EH (cell line): ENCODE measurements around the gene TBXAS1.

ENCODE experiments used
- DNase-seq: peaks from one replicate; pipeline ENCODE4 v3.0.0-alpha.2; 2015; ENCODE audit warnings: low read depth

TBXAS1 gene

GRCh38 chr7:139829025-139829774, at the start of gene TBXAS1:
TSS of gene TBXAS1 (plus strand) at chr7:139829264. CDS start at chr7:139829391, 127 bp downstream.
- no peak for DNase-seq

GRCh38 chr7:139782932-139783331, 46.1 kb upstream of the TBXAS1 start:
- no peak for DNase-seq

- DNase-seq: no peak
These were observed 45.2 kb upstream of the TBXAS1 start for GRCh38 chr7:139783647-139784385.

- no peak for DNase-seq
These were observed 44.4 kb upstream of the TBXAS1 start for GRCh38 chr7:139784648-139785047.

- no peak for DNase-seq
These were observed 37.7 kb upstream of the TBXAS1 start for GRCh38 chr7:139791316-139791715.

GRCh38 chr7:139797607-139798006, 31.5 kb upstream of the TBXAS1 start:
- peak; percentile 42 for DNase-seq

- no peak for DNase-seq
These were observed 30.8 kb upstream of the TBXAS1 start for GRCh38 chr7:139798221-139798620.

- DNase-seq: no peak
These were observed 30.2 kb upstream of the TBXAS1 start for GRCh38 chr7:139798892-139799291.

- DNase-seq: peak; percentile 28
These were observed 29.5 kb upstream of the TBXAS1 start for GRCh38 chr7:139799586-139799985.

GRCh38 chr7:139804571-139804970, 24.5 kb upstream of the TBXAS1 start:
- DNase-seq: no peak

- DNase-seq: no peak
These were observed 22.1 kb upstream of the TBXAS1 start for GRCh38 chr7:139807009-139807408.

GRCh38 chr7:139808427-139808826, 20.6 kb upstream of the TBXAS1 start:
- DNase-seq: no peak

GRCh38 chr7:139808846-139809442, 20.1 kb upstream of the TBXAS1 start:
- no peak for DNase-seq

GRCh38 chr7:139811066-139811465, 18.0 kb upstream of the TBXAS1 start:
- DNase-seq: no peak

- no peak for DNase-seq
These were observed 15.9 kb upstream of the TBXAS1 start for GRCh38 chr7:139813151-139813550.

- DNase-seq: no peak
These were observed 15.4 kb upstream of the TBXAS1 start for GRCh38 chr7:139813689-139814088.

GRCh38 chr7:139817249-139817648, 11.8 kb upstream of the TBXAS1 start:
- DNase-seq: no peak

GRCh38 chr7:139820089-139820488, 9.0 kb upstream of the TBXAS1 start:
- no peak for DNase-seq

- no peak for DNase-seq
These were observed 7.5 kb upstream of the TBXAS1 start for GRCh38 chr7:139821349-139822105.

- no peak for DNase-seq
These were observed 6.2 kb upstream of the TBXAS1 start for GRCh38 chr7:139822855-139823254.

GRCh38 chr7:139823959-139824521, 5.0 kb upstream of the TBXAS1 start:
- peak; percentile 40 for DNase-seq
